Measurements from ENCODE around the gene SLC52A1.

Gene SLC52A1

GRCh38 chr17:5065227-5065744 is 30.1 kb upstream of the SLC52A1 start:
- Histone ChIP-seq H4K8ac (ENCODE audit: low read depth, low read length) (no peak overlapping the region), H3K79me1 (ENCODE audit: low read length) (no peaks in the 10 kb centered on the region), H2BK12ac (ENCODE audit: low read length) (no peak overlapping the region), H2AFZ (ENCODE audit: insufficient read depth, low read length, poor library complexity) (no peak overlapping the region), H2BK5ac (ENCODE audit: low read depth, low read length, poor library complexity) (no peak overlapping the region), H2AK5ac (ENCODE audit: low read length) (no peak overlapping the region), H2BK120ac (ENCODE audit: insufficient read depth, low read length, poor library complexity) (no peak overlapping the region), H3K36me3 (ENCODE audit: control insufficient read depth in 1 of 2, insufficient read depth in 2 of 2, low read length in 2 of 2) (no peaks in the 10 kb centered on the region), H3K9me3 (ENCODE audit: insufficient read depth, low read depth, low read length) (no peaks in the 10 kb centered on the region), H3K4me1 (ENCODE audit: control insufficient read depth in 1 of 2, insufficient read depth in 2 of 2, low read length in 2 of 2) (no peaks in the 10 kb centered on the region), H3K4me2 (ENCODE audit: low read length) (no peak overlapping the region), H3K27me3 (ENCODE audit: insufficient read depth, low read length) (no peaks in the 10 kb centered on the region), H3K18ac (ENCODE audit: low read length) (no peak overlapping the region), H4K12ac (ENCODE audit: low read depth, low read length) (no peak overlapping the region), H3K79me2 (ENCODE audit: control insufficient read depth, insufficient read depth, low read length, poor library complexity) (no peaks in the 10 kb centered on the region), H3K4me3 (ENCODE audit: low read depth, low read length) (no peak overlapping the region), H3K14ac (ENCODE audit: low read length) (no peak overlapping the region), H4K91ac (ENCODE audit: low read depth, low read length) (no peak overlapping the region), H3K23ac (ENCODE audit: low read length) (no peak overlapping the region), H3K4ac (ENCODE audit: low read depth, low read length) (no peak overlapping the region), H3K9ac (ENCODE audit: low read length) (no peak overlapping the region), H3K27ac (ENCODE audit: low read depth, low read length) (no peak overlapping the region)
- no CpG with 5 or more reads among the region's 1 CpG for WGBS (ENCODE audit: extremely low coverage, insufficient coverage, insufficient read length)
- no peak for DNase-seq

DNA sequence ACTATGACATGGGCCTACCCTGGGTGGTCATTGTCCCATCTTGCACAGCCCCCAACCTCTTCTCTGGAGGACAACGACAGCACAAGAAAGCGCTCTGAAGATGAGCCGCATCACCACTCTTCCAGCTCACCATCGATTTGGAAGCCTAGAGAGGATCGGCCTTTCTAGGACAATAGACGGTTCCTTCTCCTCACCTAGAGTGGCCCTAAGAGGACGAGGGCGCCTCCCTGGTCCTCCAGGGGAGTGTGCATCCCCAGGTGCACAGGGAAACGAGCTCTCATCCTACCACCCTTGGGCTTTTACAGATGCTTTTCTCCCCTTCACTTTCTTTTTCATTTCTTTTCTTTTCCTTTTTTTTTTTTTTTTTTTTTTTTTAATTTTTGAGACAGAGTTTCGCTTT is 20.3 kb upstream of the SLC52A1 start:
- Histone ChIP-seq H4K8ac (ENCODE audit: low read depth, low read length) (no peak overlapping the region), H3K79me1 (ENCODE audit: low read length) (peaks cover 2% of the 10 kb centered on the region)
- WGBS (ENCODE audit: extremely low coverage, insufficient coverage, insufficient read length), result no CpG with 5 or more reads among the region's 10 CpGs

GRCh38 chr17:5050278-5050677 is 15.1 kb upstream of the SLC52A1 start:
- no peak overlapping the region for H2BK120ac ChIP-seq (ENCODE audit: insufficient read depth, low read length, poor library complexity)
- no peak overlapping the region for H2BK5ac ChIP-seq (ENCODE audit: low read depth, low read length, poor library complexity)
- H3K9ac ChIP-seq (ENCODE audit: low read length), result no peak overlapping the region
- no peaks in the 10 kb centered on the region for H3K79me2 ChIP-seq (ENCODE audit: control insufficient read depth, insufficient read depth, low read length, poor library complexity)
- no peaks in the 10 kb centered on the region for H3K9me3 ChIP-seq (ENCODE audit: insufficient read depth, low read depth, low read length)
- no peak overlapping the region for H4K12ac ChIP-seq (ENCODE audit: low read depth, low read length)
- no peak overlapping the region for H2AFZ ChIP-seq (ENCODE audit: insufficient read depth, low read length, poor library complexity)
- H3K79me1 ChIP-seq (ENCODE audit: low read length), result peaks cover 8% of the 10 kb centered on the region
- no peak overlapping the region for H4K8ac ChIP-seq (ENCODE audit: low read depth, low read length)
- no peak overlapping the region for H2AK5ac ChIP-seq (ENCODE audit: low read length)
- WGBS (ENCODE audit: extremely low coverage, insufficient coverage, insufficient read length), result no CpG with 5 or more reads among the region's 9 CpGs
- H3K18ac ChIP-seq (ENCODE audit: low read length), result no peak overlapping the region
- H3K4ac ChIP-seq (ENCODE audit: low read depth, low read length), result no peak overlapping the region
- no peak overlapping the region for H4K91ac ChIP-seq (ENCODE audit: low read depth, low read length)
- H3K4me1 ChIP-seq (ENCODE audit: control insufficient read depth in 1 of 2, insufficient read depth in 2 of 2, low read length in 2 of 2), result peaks cover 0 to 5% of the 10 kb centered on the region in 2 experiments
- DNase-seq, result peak; percentile 93 to 98
- H3K23ac ChIP-seq (ENCODE audit: low read length), result no peak overlapping the region
- H3K36me3 ChIP-seq (ENCODE audit: control insufficient read depth in 1 of 2, insufficient read depth in 2 of 2, low read length in 2 of 2), result no peaks in the 10 kb centered on the region
- H2BK12ac ChIP-seq (ENCODE audit: low read length), result no peak overlapping the region
- H3K27me3 ChIP-seq (ENCODE audit: insufficient read depth, low read length), result no peaks in the 10 kb centered on the region
- peak overlapping the region; percentile 80 for H3K27ac ChIP-seq (ENCODE audit: low read depth, low read length)
- no peak overlapping the region for H3K4me3 ChIP-seq (ENCODE audit: low read depth, low read length)
- no peak overlapping the region for H3K14ac ChIP-seq (ENCODE audit: low read length)
- H3K4me2 ChIP-seq (ENCODE audit: low read length), result no peak overlapping the region

More for the DNA sequence above, 20.3 kb upstream of the SLC52A1 start:
- no peak overlapping the region for H2AK5ac ChIP-seq (ENCODE audit: low read length)
- H3K79me2 ChIP-seq (ENCODE audit: control insufficient read depth, insufficient read depth, low read length, poor library complexity), result no peaks in the 10 kb centered on the region
- no peak overlapping the region for H3K18ac ChIP-seq (ENCODE audit: low read length)
- H3K4me3 ChIP-seq (ENCODE audit: low read depth, low read length), result no peak overlapping the region
- no peak overlapping the region for H3K14ac ChIP-seq (ENCODE audit: low read length)
- no peaks in the 10 kb centered on the region for H3K9me3 ChIP-seq (ENCODE audit: insufficient read depth, low read depth, low read length)
- no peak overlapping the region for H2BK120ac ChIP-seq (ENCODE audit: insufficient read depth, low read length, poor library complexity)
- no peak overlapping the region for H2AFZ ChIP-seq (ENCODE audit: insufficient read depth, low read length, poor library complexity)
- H3K4ac ChIP-seq (ENCODE audit: low read depth, low read length), result no peak overlapping the region
- no peaks in the 10 kb centered on the region for H3K36me3 ChIP-seq (ENCODE audit: control insufficient read depth in 1 of 2, insufficient read depth in 2 of 2, low read length in 2 of 2)
- no peaks in the 10 kb centered on the region for H3K27me3 ChIP-seq (ENCODE audit: insufficient read depth, low read length)
- peaks cover 0 to 2% of the 10 kb centered on the region in 2 experiments for H3K4me1 ChIP-seq (ENCODE audit: control insufficient read depth in 1 of 2, insufficient read depth in 2 of 2, low read length in 2 of 2)
- DNase-seq, result no peak
- H2BK5ac ChIP-seq (ENCODE audit: low read depth, low read length, poor library complexity), result no peak overlapping the region
- H3K27ac ChIP-seq (ENCODE audit: low read depth, low read length), result no peak overlapping the region
- no peak overlapping the region for H3K4me2 ChIP-seq (ENCODE audit: low read length)
- H3K23ac ChIP-seq (ENCODE audit: low read length), result no peak overlapping the region
- H3K9ac ChIP-seq (ENCODE audit: low read length), result no peak overlapping the region
- H2BK12ac ChIP-seq (ENCODE audit: low read length), result no peak overlapping the region
- H4K91ac ChIP-seq (ENCODE audit: low read depth, low read length), result peak overlapping the region; percentile 28
- H4K12ac ChIP-seq (ENCODE audit: low read depth, low read length), result no peak overlapping the region

DNA sequence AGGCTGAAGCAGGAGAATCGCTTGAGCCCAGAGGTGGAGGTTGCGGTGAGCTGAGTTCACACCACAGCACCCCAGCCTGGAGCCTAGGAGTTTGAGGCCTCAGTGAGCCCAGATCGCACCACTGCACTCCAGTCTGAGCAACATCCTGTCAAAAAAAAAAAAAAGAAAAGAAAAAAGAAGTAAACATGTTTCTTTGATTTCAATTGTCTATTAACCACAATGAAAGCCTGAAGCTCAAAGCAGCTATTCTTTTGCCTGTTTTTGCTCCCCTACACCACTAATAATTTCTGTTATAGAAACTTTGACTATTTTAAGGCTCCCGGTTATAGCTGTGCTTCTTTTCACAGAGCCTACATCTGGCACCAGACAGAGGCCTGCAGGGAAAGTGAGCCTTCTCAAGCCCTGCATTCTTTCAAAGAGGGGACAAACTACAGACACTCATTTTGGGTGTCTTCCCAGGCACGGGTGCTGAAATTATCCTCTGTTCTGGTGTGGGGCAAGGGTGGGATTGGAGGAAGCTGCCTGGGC is 14.2 kb upstream of the SLC52A1 start:
- no CpG with 5 or more reads among the region's 5 CpGs for WGBS (ENCODE audit: extremely low coverage, insufficient coverage, insufficient read length)
- Histone ChIP-seq H3K4me2 (ENCODE audit: low read length) (no peak overlapping the region), H3K79me1 (ENCODE audit: low read length) (peaks cover 8% of the 10 kb centered on the region), H4K91ac (ENCODE audit: low read depth, low read length) (peak overlapping the region; percentile 36), H3K36me3 (ENCODE audit: control insufficient read depth in 1 of 2, insufficient read depth in 2 of 2, low read length in 2 of 2) (no peaks in the 10 kb centered on the region), H3K4me1 (ENCODE audit: control insufficient read depth in 1 of 2, insufficient read depth in 2 of 2, low read length in 2 of 2) (peaks cover 5% of the 10 kb centered on the region in 2 experiments), H3K14ac (ENCODE audit: low read length) (no peak overlapping the region), H3K4ac (ENCODE audit: low read depth, low read length) (peak overlapping the region; percentile 28), H2BK12ac (ENCODE audit: low read length) (peak overlapping the region; percentile 15), H2BK5ac (ENCODE audit: low read depth, low read length, poor library complexity) (peak overlapping the region; percentile 5), H3K9ac (ENCODE audit: low read length) (no peak overlapping the region), H2BK120ac (ENCODE audit: insufficient read depth, low read length, poor library complexity) (peak overlapping the region; percentile 16), H3K18ac (ENCODE audit: low read length) (no peak overlapping the region), H2AFZ (ENCODE audit: insufficient read depth, low read length, poor library complexity) (no peak overlapping the region), H3K27me3 (ENCODE audit: insufficient read depth, low read length) (no peaks in the 10 kb centered on the region), H3K9me3 (ENCODE audit: insufficient read depth, low read depth, low read length) (no peaks in the 10 kb centered on the region), H2AK5ac (ENCODE audit: low read length) (no peak overlapping the region), H4K8ac (ENCODE audit: low read depth, low read length) (peak overlapping the region; percentile 14), H3K23ac (ENCODE audit: low read length) (no peak overlapping the region), H3K27ac (ENCODE audit: low read depth, low read length) (peak overlapping the region; percentile 80), H3K79me2 (ENCODE audit: control insufficient read depth, insufficient read depth, low read length, poor library complexity) (no peaks in the 10 kb centered on the region), H4K12ac (ENCODE audit: low read depth, low read length) (no peak overlapping the region), H3K4me3 (ENCODE audit: low read depth, low read length) (no peak overlapping the region)
- DNase-seq, result no peak
